Activated naive CD4-positive, alpha-beta T cell treated with anti-CD3 and anti-CD28 coated beads, Interleukin-2, amount 10 ng/mL, durations not matched to agents 7 days and 5 days (primary cell): ENCODE data around the gene CACUL1.
A peak's percentile ranks its signal among the peaks of the same experiment; 100 is the strongest.
"Not testable (repeated sequence)": the region's sequence is repeated elsewhere in the genome, so short reads cannot be mapped to it uniquely, and the experiment has no call there.

Source experiments
- CTCF ChIA-PET: fragments of 350-600 bp; sonication (Branson Sonifier 250); formaldehyde crosslinking; loops from one replicate; lab custom pipeline; 2021; ENCODE audit warnings: antibody characterized with exemption; lab: Charles Lee
- DNase-seq: peaks from one replicate; pipeline ENCODE4 v3.0.0-alpha.2; 2020
- H3K27ac Mint-ChIP-seq: one replicate; pipeline ENCODE4 v1.8.0; 2021; ENCODE audit warnings: mild to moderate bottlenecking, moderate library complexity, mixed read lengths
- H3K27me3 Mint-ChIP-seq: one replicate; pipeline ENCODE4 v1.8.0; 2021; ENCODE audit warnings: mild to moderate bottlenecking, mixed read lengths
- H3K36me3 Mint-ChIP-seq: one replicate; pipeline ENCODE4 v1.8.0; 2021; ENCODE audit warnings: mixed read lengths
- H3K4me1 Mint-ChIP-seq: one replicate; pipeline ENCODE4 v1.8.0; 2021; ENCODE audit warnings: mixed read lengths
- H3K4me3 Mint-ChIP-seq: one replicate; pipeline ENCODE4 v1.8.0; 2021; ENCODE audit warnings: mild to moderate bottlenecking, moderate library complexity, mixed read lengths
- H3K9me3 Mint-ChIP-seq: one replicate; pipeline ENCODE4 v1.8.0; 2021; ENCODE audit warnings: mixed read lengths

CACUL1 gene

GRCh38 chr10:118754229-118754555 lies 578 bp downstream of the CACUL1 start:
- Mint-ChIP-seq H3K9me3 (no peaks in the 10 kb centered on the region), H3K36me3 (peaks cover 10% of the 10 kb centered on the region), H3K4me1 (peaks cover 32% of the 10 kb centered on the region), H3K27ac (peak overlapping the region; percentile 85), H3K27me3 (peaks cover 19% of the 10 kb centered on the region), H3K4me3 (peak overlapping the region; percentile 93)
- CTCF ChIA-PET: interaction anchor here (1.0 to 1.8 kb wide), 4 partner anchors 15 to 25 kb away, joined by 4 to 5 read pairs (median 4); no protein-coding TSS in a partner anchor
- peak; percentile 52 for DNase-seq

GRCh38 chr10:118753331-118754228 lies 1.2 kb downstream of the CACUL1 start:
- peaks cover 19% of the 10 kb centered on the region for H3K27me3 Mint-ChIP-seq
- H3K4me3 Mint-ChIP-seq: peak overlapping the region; percentile 93
- peak overlapping the region; percentile 85 for H3K27ac Mint-ChIP-seq
- no peak for DNase-seq
- peaks cover 32% of the 10 kb centered on the region for H3K4me1 Mint-ChIP-seq
- CTCF ChIA-PET: interaction anchor here (0.9 to 1.8 kb wide), 4 partner anchors 17 to 33 kb away, joined by 3 to 5 read pairs (median 4); no protein-coding TSS in a partner anchor
- no peaks in the 10 kb centered on the region for H3K9me3 Mint-ChIP-seq
- H3K36me3 Mint-ChIP-seq: peaks cover 12% of the 10 kb centered on the region

DNA sequence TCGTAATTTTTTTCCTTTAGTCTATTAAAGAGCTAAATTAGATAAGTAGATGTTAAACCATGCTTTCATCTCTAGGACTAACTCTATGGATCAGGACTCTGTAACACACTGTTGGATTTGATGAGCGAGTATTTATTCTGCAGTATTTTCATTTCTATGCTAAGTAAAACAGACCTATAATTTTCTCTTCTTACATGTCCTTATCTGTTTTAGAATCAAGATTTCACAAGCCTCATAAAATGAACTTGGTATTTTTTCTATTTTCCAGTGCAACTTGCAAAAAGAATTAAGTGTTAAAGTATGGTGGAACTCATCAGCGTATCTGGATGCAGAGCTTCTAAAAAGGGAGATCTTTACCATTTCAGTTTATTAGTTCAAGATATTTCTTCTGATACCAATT lies 2.4 kb downstream of the CACUL1 start:
- Mint-ChIP-seq H3K27ac (no peak overlapping the region), H3K36me3 (peaks cover 15% of the 10 kb centered on the region), H3K4me3 (peak overlapping the region; percentile 40), H3K9me3 (no peaks in the 10 kb centered on the region), H3K4me1 (peaks cover 32% of the 10 kb centered on the region), H3K27me3 (peaks cover 15% of the 10 kb centered on the region)
- CTCF ChIA-PET: interaction anchor here (0.9 kb wide), 1 partner anchor 31 kb away, joined by 3 read pairs; no protein-coding TSS in a partner anchor
- DNase-seq: no peak

DNA sequence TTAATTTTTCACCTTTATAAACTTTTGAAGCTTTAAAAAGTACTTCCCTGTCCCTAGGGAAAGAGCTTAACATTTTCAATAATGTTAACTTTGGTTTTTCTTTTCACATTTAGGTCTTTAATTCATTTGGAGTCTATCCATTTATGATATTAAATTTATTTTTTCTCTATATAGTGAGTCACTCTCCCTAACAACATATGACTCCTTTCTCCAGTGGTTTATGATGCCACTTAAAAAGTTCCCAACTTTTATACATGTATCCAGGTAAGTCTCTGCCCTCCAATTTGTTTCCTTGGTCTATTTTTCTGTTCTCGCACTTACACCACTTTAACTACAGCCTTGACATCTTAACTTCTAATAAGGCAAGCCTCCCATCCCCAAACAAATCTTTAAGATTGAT lies 3.5 kb downstream of the CACUL1 start:
- Mint-ChIP-seq H3K4me1 (peaks cover 32% of the 10 kb centered on the region), H3K27me3 (peaks cover 11% of the 10 kb centered on the region), H3K27ac (no peak overlapping the region), H3K4me3 (no peak overlapping the region), H3K36me3 (peaks cover 15% of the 10 kb centered on the region), H3K9me3 (no peaks in the 10 kb centered on the region)
- no peak for DNase-seq
- CTCF ChIA-PET: no interaction called here

DNA sequence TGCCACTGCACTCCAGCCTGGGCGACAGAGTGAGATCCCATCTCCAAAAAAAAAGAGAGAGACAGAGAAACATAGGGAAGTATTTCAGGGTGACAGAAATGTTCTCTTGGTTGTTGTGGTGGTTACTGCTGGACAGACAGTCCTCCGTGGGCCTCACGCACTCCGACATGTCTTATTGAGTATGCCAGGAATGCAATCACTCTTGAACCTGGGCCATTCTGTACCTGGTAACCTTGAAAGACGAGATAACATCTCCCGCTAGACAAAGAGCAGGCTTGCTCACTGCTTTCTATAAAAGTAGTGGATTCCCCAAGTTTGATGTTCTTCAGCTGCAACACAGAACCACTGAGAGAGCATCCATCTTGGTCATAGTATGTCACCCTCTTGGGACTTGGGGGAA lies 6.7 kb downstream of the CACUL1 start:
- H3K4me3 Mint-ChIP-seq: no peak overlapping the region
- H3K9me3 Mint-ChIP-seq: no peaks in the 10 kb centered on the region
- peaks cover 15% of the 10 kb centered on the region for H3K36me3 Mint-ChIP-seq
- no peak for DNase-seq
- CTCF ChIA-PET: no interaction called here
- no peaks in the 10 kb centered on the region for H3K27me3 Mint-ChIP-seq
- H3K27ac Mint-ChIP-seq: no peak overlapping the region
- peaks cover 20% of the 10 kb centered on the region for H3K4me1 Mint-ChIP-seq

GRCh38 chr10:118746246-118746645 lies 8.5 kb downstream of the CACUL1 start:
- Mint-ChIP-seq H3K27ac (no peak overlapping the region), H3K4me3 (no peak overlapping the region), H3K36me3 (peaks cover 11% of the 10 kb centered on the region), H3K27me3 (no peaks in the 10 kb centered on the region), H3K9me3 (no peaks in the 10 kb centered on the region), H3K4me1 (peaks cover 15% of the 10 kb centered on the region)
- CTCF ChIA-PET: interaction anchor here (0.7 kb wide), 1 partner anchor 114 kb away, joined by 3 read pairs; no protein-coding TSS in a partner anchor
- no peak for DNase-seq

DNA sequence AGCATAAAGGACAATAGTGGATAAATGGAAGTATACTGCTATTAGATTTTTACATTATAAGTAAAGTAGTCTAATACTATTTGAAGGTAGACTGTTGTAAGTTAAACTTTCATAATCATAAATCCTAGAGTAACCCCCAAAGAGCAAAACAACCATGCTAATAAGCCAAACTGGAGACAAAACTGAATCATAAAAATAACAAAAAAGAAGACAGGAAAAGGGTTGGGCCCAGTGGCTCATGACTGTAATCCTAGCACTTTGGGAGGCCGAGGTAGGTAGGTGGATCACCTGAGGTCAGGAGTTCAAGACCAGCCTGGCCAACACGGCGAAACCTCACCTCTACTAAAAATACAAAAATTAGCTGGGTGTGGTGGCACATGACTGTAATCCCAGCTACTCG lies 9.7 kb downstream of the CACUL1 start:
- DNase-seq: no peak
- Mint-ChIP-seq H3K9me3 (no peaks in the 10 kb centered on the region), H3K27me3 (no peaks in the 10 kb centered on the region), H3K27ac (no peak overlapping the region), H3K4me3 (no peak overlapping the region), H3K36me3 (peaks cover 8% of the 10 kb centered on the region), H3K4me1 (peaks cover 15% of the 10 kb centered on the region)
- CTCF ChIA-PET: no interaction called here

DNA sequence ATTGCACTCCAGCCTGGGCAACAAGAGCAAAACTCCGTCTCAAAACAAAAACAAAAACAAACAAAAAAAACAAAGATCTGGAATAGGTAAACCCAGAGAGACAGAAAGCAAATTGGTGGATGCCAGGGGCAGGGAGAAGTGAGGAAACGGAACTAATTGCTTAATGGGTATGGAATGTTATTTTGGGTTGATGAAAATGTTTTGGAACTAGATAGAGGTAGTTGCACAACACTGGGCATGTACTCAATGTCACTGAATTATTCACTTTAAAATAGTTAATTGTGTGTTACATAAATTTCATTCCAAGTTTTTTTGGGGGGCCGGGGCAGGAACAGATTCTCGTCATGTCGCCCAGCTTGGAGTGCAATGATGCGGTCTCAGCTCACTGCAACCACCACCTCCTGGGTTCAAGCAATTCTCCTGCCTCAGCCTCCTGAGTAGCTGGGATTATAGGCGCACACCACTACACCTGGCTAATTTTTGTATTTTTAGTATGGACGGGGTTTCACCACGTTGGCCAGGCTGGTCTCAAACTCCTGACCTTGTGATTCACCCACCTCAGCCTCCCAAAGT lies 10.3 kb downstream of the CACUL1 start:
- H3K27ac Mint-ChIP-seq, H3K4me3 Mint-ChIP-seq, H3K9me3 Mint-ChIP-seq, DNase-seq, H3K27me3 Mint-ChIP-seq, CTCF ChIA-PET, H3K36me3 Mint-ChIP-seq: not testable (repeated sequence)
- peaks cover 16% of the 10 kb centered on the region for H3K4me1 Mint-ChIP-seq

- CTCF ChIA-PET: no interaction called here
- no peak overlapping the region for H3K4me3 Mint-ChIP-seq
- no peak overlapping the region for H3K27ac Mint-ChIP-seq
- no peaks in the 10 kb centered on the region for H3K9me3 Mint-ChIP-seq
- no peaks in the 10 kb centered on the region for H3K27me3 Mint-ChIP-seq
- H3K4me1 Mint-ChIP-seq: peaks cover 20% of the 10 kb centered on the region
- H3K36me3 Mint-ChIP-seq: peaks cover 6% of the 10 kb centered on the region
- DNase-seq: no peak
Observed at GRCh38 chr10:118742782-118743181, 12.0 kb downstream of the CACUL1 start.

DNA sequence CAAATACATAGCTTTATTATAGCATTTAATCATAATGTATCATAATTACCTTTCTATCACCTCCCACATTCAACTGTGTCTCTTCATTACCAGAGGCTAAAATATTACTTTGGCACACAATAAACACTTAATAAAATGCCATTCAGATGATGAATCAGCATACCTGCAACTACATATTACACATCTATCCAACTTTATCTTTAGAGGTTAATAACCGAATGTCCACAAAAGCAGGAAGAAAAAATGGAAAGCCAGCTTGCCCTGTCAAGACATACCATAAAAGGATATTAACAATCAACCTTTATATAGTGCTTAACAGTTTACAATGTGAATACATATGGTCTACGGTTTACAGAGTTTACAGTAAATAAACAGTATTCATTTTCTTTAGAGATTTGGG lies 12.7 kb downstream of the CACUL1 start:
- Mint-ChIP-seq H3K27ac (no peak overlapping the region), H3K9me3 (no peaks in the 10 kb centered on the region), H3K4me1 (peaks cover 20% of the 10 kb centered on the region), H3K36me3 (peaks cover 3% of the 10 kb centered on the region), H3K27me3 (no peaks in the 10 kb centered on the region), H3K4me3 (no peak overlapping the region)
- no peak for DNase-seq
- CTCF ChIA-PET: no interaction called here

DNA sequence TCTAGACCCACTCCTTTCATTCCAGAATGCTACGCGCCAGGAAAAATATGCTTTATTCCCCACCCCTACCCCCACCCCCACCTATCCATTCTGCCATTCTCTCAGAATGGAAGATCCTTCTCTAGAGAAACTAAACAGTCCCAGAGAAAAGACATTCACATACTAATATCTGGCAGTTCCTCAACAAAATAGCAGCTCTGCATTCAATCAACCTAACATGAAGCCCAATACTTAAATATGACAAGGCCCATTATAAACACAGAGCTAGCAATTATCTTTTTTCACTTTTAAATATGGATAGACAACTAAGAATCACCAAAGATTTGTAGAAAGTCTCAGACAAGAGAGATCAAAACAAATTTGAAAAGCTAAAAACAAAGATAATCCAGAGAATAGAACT lies 16.4 kb downstream of the CACUL1 start:
- DNase-seq: no peak
- Mint-ChIP-seq H3K4me3 (no peak overlapping the region), H3K27me3 (no peaks in the 10 kb centered on the region), H3K27ac (no peak overlapping the region), H3K36me3 (peaks cover 2% of the 10 kb centered on the region), H3K9me3 (no peaks in the 10 kb centered on the region), H3K4me1 (peaks cover 26% of the 10 kb centered on the region)
- CTCF ChIA-PET: interaction anchor here (0.6 kb wide), 1 partner anchor 170 kb away, joined by 3 read pairs; no protein-coding TSS in a partner anchor

DNA sequence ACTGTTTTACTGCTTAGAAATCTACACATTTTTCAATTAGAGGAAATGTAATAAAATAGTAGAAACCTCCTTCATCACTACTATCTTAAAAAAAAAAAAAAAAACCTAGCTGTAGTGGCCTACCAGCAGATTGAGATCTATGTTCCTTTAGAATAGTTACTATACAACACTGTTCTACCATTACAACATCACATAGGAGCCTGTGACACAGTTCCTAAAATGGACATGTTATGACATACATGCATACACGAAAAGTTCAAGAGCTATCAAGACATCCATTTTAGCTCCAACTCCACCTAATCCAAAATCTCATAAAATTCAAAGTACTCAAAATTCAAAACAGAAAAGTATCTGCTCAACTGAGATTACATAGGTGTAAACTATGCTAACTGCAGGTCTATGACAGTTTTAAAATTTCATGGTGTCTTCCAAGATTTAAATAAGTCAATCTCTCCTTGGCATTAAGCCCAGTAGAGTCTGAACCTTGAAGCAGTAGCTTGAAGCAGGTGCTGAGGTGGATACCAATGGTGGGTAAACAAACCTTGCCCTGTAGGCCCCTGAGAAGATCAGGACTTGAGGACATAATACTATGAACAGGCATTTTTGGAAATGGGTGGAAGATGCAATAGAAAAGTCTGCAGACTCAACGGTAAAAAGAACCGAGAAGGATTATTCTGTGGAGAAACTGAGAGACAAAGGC lies 17.0 kb downstream of the CACUL1 start:
- no peak for DNase-seq
- CTCF ChIA-PET: interaction anchor here (0.8 kb wide), 1 partner anchor 169 kb away, joined by 4 read pairs; no protein-coding TSS in a partner anchor
- H3K36me3 Mint-ChIP-seq: peaks cover 2% of the 10 kb centered on the region
- no peak overlapping the region for H3K27ac Mint-ChIP-seq
- H3K4me1 Mint-ChIP-seq: peaks cover 33% of the 10 kb centered on the region
- H3K4me3 Mint-ChIP-seq: no peak overlapping the region
- H3K9me3 Mint-ChIP-seq: no peaks in the 10 kb centered on the region
- no peaks in the 10 kb centered on the region for H3K27me3 Mint-ChIP-seq

DNA sequence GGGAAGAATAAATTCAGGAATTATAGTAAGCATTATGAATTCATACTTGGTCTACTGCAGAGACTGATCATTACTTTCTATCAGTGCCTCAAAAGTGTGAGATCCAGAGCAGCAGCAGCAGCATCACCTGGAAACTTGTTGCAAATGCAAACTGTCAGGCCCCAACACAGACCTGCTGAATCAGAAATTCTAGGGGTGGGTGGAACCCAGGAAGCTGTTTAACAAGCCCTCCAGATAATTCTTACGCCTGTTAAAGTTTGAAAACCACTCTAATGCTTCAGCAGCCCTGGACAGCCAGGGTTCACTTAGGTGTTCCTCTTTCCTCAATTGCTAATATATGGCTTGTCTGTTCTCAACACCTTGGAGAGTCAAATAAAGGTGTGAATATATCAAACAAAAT lies 19.5 kb downstream of the CACUL1 start:
- CTCF ChIA-PET: interaction anchor here (1.0 to 1.4 kb wide), 3 partner anchors 19 to 166 kb away, joined by 3 to 7 read pairs (median 4); no protein-coding TSS in a partner anchor
- H3K27ac Mint-ChIP-seq: no peak overlapping the region
- H3K4me1 Mint-ChIP-seq: peaks cover 51% of the 10 kb centered on the region
- no peaks in the 10 kb centered on the region for H3K36me3 Mint-ChIP-seq
- no peak overlapping the region for H3K4me3 Mint-ChIP-seq
- no peak for DNase-seq
- no peaks in the 10 kb centered on the region for H3K27me3 Mint-ChIP-seq
- no peaks in the 10 kb centered on the region for H3K9me3 Mint-ChIP-seq

DNA sequence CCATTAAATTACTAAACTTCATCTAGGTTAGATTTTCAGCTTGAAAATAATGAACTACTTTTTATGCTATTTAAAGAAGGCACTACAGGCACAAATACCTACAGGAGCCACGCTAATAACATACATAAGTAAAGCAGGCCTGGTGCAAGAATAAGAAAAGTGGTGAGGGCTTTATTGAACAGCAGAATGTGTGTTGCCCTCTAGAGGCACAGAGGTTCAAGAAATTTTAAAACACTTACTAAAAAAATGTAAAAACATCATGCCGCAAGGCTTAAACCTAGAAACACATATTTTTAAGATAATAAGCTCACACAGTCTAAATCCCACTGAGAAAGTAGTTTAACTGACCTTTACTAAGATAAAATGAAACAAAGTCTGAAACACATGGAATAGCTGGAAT lies 20.3 kb downstream of the CACUL1 start:
- H3K4me3 Mint-ChIP-seq: no peak overlapping the region
- DNase-seq: no peak
- H3K27ac Mint-ChIP-seq: no peak overlapping the region
- CTCF ChIA-PET: interaction anchor here (1.0 to 1.3 kb wide), 2 partner anchors 22 to 166 kb away, joined by 3 to 7 read pairs; no protein-coding TSS in a partner anchor
- peaks cover 56% of the 10 kb centered on the region for H3K4me1 Mint-ChIP-seq
- H3K9me3 Mint-ChIP-seq: no peaks in the 10 kb centered on the region
- peaks cover under 1% of the 10 kb centered on the region for H3K36me3 Mint-ChIP-seq
- H3K27me3 Mint-ChIP-seq: no peaks in the 10 kb centered on the region
